T-helper 1 cell (primary cell): ENCODE data around the gene CAPN13.

Experiments used
- DNase-seq, 5 donors: peaks; one replicate each; pipeline ENCODE4 v3.0.0-alpha.2; 2012 to 2020

The CAPN13 gene

DNA sequence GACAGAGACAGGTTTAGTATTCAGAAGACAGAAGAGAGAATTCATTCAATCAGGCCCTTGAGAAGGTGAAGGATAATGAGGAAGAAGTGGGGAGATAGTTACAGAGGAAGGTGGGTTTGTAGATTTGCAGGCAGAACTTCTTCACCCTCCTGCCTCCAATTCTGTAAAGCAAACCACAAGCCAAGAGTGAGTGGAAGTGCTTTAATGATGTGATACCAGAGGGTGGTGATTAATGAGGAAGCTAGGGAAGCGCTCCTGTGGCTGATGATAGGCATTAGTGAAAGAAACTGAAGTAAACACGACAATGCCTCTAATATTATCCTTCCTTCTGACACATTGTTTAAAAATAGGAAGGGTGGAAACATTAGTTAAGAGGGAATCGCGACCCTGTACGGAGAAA lies 78.2 kb downstream of the CAPN13 start:
- DNase-seq = no peak

DNA sequence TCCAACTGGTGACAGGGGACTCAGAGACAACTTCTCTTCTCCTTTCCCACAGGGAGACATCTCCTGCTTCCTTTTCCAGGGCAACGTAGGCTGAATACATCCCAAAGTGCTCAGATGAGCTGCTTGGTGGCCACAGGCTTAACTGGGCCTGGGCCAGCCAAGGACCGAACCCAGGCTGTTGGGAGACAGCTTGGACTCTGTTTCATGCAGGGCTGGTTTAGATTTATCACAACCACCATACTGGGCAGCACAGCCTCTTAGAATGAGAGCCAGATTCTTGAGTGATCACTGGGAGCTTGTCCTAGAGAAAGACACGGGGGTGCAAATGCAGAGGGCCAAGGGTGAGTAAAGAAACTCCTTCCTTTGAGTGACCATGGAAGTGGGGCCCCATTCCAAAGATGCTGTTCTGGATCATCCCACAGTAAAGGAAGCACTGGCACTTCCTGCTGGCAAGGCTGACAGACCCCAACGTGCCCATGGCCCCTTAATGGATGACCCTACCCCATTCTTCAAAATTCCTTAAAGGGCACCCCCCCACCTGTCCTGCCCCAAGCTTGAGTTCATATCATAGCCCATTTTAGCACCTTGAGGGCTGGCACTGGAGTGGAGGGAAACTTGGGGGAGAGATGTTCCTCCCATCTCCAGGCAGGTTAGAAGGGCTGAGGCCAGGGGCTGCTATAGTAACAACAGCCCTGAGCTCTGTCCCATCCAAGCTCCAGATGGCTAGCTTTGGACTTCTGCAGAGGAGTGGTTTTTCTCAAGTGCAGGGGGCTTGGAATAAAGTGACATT lies 84.1 kb downstream of the CAPN13 start:
- no peak for DNase-seq

GRCh38 chr2:30721668-30722647 lies 85.3 kb downstream of the CAPN13 start:
- DNase-seq = no peak

DNA sequence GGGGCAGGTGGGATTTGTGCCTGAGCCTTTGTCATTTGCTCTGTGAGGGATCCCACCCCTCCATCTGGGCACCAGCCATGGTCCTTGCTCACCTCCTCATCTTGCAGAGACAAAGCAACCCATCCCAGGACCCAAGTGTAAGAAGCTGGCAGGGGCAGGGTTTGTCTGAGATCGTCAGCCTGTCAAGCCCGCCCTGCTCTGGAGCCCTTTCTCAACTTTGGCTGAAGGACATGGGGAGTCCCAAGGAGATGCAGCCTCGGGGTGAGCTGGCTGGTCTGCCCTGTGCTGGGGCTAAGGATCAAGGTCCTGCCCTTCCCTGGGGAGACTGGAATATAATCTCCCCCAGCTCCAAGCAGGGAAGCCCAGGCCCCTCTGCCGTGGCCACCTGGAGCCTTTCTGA lies 86.0 kb downstream of the CAPN13 start:
- no peak for DNase-seq

- DNase-seq = no peak
Measured at GRCh38 chr2:30717081-30717650, 90.1 kb downstream of the CAPN13 start.

DNA sequence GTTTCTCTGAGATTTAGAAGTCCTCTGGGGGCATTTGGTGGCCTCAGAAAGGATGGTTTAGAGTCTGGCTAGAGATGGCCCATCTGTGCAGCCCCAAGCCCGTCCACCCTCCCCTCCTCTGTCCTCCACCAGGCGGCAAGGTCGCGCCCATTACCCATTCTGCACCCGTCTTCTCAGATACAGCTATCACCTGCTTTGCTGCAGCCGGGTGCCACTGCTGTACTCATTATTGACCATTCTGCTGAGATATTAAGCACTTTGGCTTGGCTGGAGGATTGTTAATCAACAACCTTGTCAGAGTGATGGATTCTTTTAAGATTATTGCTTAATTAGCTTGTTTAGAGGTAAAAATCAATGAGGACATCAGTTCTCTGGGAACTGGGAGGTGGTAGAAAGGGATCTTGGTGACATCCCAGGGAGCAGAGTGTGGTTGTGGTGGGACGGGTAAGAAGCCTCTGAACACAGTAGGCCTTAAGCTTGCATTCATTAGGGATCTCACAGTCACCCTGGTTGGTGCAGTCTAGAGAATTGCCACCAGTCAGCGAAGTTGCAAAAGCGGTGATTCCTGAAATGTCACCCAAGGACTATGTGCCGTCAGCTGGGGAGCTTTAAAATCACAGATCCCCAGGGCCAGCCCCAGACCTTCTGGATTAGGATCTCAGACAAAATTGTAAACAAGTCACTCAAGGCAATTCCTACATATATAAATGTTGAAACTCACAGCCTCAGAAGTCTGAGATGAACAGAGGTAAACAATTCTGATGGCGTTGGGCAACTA lies 90.9 kb downstream of the CAPN13 start:
- DNase-seq = no peak

DNA sequence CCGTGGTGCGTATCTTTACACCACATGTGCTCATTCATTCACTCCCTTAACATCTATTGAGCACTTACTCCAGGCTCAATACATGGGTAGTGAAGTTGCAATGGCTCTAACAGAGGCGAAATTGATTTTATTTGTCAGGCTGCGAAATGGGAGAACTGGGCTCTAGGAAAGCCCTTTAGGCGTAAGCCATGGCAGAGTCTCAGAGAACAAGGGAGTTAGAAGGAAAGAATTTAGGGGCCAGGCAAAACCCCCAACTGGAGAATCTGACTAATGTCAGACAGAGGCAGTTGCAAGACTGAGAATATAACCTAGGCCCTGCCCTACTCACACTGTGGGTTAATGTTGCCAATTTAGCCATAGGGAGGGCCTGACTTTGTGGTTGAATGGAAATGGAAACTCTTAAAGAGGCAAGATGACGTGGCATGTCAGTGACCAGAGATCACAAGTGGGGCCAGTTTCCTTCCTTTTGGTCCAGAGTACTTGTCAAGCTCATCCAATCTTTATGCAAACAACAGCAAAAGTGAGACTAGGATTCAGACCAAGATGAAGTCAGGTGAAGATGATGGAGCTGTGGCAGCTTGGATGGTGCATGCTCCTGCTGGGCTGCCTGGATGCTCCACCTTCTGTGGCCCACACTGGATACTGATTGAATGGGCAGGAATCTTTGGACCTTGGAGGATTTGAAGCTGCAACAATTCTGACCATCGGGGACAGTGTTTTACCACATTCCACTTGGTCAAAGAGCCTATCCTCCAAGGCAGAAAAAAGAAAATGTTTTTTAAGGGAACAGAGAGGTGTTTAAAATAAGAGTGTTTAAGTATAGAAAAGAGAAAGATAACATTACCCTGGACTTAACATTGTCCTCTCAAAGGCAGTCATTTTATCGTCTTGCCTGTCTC lies 92.2 kb downstream of the CAPN13 start:
- DNase-seq = peak in 1 of 5 donors; percentile 12

- no peak for DNase-seq
Measured at GRCh38 chr2:30713698-30714097, 93.5 kb downstream of the CAPN13 start.

DNA sequence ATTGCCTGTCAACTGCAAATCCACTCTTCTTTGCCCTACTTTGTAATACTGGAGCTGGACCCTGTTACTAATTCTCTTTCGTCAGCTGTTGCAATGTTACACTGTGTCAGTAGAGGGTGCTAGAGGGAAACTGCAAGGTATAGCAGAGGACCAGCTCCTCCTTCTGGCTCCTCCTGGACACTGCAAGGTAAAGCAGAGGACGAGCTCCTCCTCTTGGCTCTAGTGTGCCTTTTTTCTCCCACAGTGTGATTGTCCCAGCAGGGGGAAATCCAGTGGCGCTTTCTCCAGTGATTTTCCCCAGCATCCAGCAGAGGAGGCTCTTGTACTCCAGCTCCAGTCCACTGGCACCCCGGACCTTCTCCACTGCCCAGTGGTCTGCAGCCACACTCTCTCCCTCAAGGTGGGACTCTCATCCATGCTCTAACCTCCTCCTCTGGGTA lies 95.6 kb downstream of the CAPN13 start:
- peak; percentile 61 to 83 (median 80) for DNase-seq

GRCh38 chr2:30710461-30710860 lies 96.8 kb downstream of the CAPN13 start:
- no peak for DNase-seq

DNA sequence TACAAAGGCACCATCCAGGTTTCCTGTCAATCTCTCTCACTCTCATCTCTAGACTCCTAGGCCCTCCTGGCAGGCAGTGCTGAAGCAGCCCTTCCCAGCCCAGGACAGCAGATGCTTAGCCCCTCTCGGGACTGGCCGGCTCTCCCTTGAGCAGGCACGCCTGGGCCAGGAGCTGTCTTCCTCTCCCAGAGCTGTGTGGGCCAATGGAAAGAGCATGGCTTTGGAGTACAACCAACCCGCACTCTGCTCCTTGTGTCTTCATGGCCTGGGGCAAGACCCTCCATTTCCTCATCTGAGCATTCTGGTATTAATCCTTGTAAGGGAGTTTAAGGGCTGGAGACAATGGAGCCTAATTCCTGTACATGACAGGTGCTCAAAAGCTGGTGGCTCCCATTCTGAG lies 97.2 kb downstream of the CAPN13 start:
- no peak for DNase-seq

- no peak for DNase-seq
Measured at GRCh38 chr2:30709516-30709915, 97.7 kb downstream of the CAPN13 start.

- DNase-seq = no peak
Measured at GRCh38 chr2:30708491-30709290, 98.6 kb downstream of the CAPN13 start.

- no peak for DNase-seq
Measured at GRCh38 chr2:30707304-30707903, 99.8 kb downstream of the CAPN13 start.

GRCh38 chr2:30706534-30707303 lies 100.5 kb downstream of the CAPN13 start:
- DNase-seq = peak; percentile 36 to 66 (median 51)

DNA sequence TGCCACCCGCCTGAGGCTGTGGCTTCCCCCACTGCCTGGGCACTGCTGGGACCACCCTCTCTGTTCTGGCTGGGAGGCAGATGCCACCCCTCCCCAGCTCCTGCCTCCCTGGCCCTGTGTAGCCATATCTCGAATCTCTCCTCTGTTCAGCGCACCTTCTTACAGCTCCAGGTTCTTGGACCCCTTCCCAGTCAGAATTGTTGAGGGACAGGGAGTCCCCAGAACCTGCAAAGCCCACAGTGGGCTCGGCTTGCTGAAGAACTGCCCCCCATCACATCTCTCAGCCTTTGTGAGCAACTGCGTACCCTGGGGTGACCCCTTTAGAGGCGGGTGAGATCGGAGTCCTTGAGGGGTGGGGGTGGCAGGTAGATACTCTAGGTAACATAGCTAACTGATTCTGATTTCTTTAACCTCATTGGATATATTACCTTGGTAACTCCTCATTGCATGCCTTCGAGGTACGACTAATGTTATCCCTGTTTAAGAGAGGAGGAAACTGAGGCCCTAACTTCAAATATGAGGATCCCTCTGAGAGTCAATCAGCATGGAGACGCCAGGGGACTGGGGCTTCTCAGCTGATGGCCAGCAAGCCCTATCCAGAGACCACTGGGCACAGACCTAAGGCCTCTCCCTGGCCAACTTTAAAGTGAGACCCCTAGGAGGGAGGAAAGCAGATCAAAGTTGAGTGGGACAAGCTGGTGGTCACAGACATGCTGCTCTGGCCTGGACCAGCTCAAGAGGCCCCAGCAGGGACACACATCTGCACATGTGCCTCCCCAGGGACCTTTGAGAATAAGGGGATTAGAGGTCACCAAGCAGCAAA lies 101.3 kb downstream of the CAPN13 start:
- DNase-seq = no peak

GRCh38 chr2:30705056-30705455 lies 102.2 kb downstream of the CAPN13 start:
- DNase-seq = no peak

GRCh38 chr2:30704309-30705020 lies 102.8 kb downstream of the CAPN13 start:
- DNase-seq = no peak
